GM08714 (cell line): ENCODE data around the gene METTL25B.
"Not testable (repeated sequence)": the region's sequence is repeated elsewhere in the genome, so short reads cannot be mapped to it uniquely, and the experiment has no call there.

Experiments
- H3K4me3 ChIP-seq: fragments of 200-500 bp; sonication (Bioruptor generic); 2 replicates; pipeline ENCODE4 v1.5.1; 2014; ENCODE audit warnings: mild to moderate bottlenecking, low read length, inconsistent platforms
- ZNF274 ChIP-seq: IDR thresholded peaks from 2 replicates; pipeline ENCODE4 v1.6.1; 2012; ENCODE audit warnings: mild to moderate bottlenecking, low read depth, low read length

The METTL25B gene

GRCh38 chr1:156752843-156753482 lies 24.7 kb downstream of the METTL25B start:
- H3K4me3 ChIP-seq, result peak overlapping the region; percentile 78
- TF ChIP-seq ZNF274, result no peak

- no peak overlapping the region for H3K4me3 ChIP-seq
- TF ChIP-seq ZNF274, result no peak
Observed at GRCh38 chr1:156754219-156754618, 25.9 kb downstream of the METTL25B start.

- H3K4me3 ChIP-seq, result no peak overlapping the region
- no peak for TF ChIP-seq ZNF274
Observed at GRCh38 chr1:156755527-156755950, 27.3 kb downstream of the METTL25B start.

- H3K4me3 ChIP-seq, result no peak overlapping the region
- TF ChIP-seq ZNF274, result no peak
Observed at GRCh38 chr1:156756355-156756754, 28.1 kb downstream of the METTL25B start.

- H3K4me3 ChIP-seq, result not testable (repeated sequence)
Observed at GRCh38 chr1:156757572-156758253, 29.4 kb downstream of the METTL25B start.

GRCh38 chr1:156760092-156760795 lies 32.0 kb downstream of the METTL25B start:
- no peak overlapping the region for H3K4me3 ChIP-seq
- no peak for TF ChIP-seq ZNF274

GRCh38 chr1:156760796-156761104 lies 32.5 kb downstream of the METTL25B start:
- no peak overlapping the region for H3K4me3 ChIP-seq
- TF ChIP-seq ZNF274, result no peak

GRCh38 chr1:156765136-156765535 lies 36.9 kb downstream of the METTL25B start:
- not testable (repeated sequence) for H3K4me3 ChIP-seq

- H3K4me3 ChIP-seq, result peak overlapping the region; percentile 82; the same call in 1 of the 2 replicates
Observed at GRCh38 chr1:156765666-156766065, 37.4 kb downstream of the METTL25B start.

GRCh38 chr1:156766298-156767100 lies 38.2 kb downstream of the METTL25B start:
- no peak for TF ChIP-seq ZNF274
- peak overlapping the region; percentile 82 for H3K4me3 ChIP-seq

More at GRCh38 chr1:156765666-156766065, 37.4 kb downstream of the METTL25B start:
- TF ChIP-seq ZNF274, result no peak

GRCh38 chr1:156767101-156767878 lies 39.0 kb downstream of the METTL25B start, which contains the start of gene PRCC:
Gene PRCC, plus strand, starts transcription at chr1:156767535. Its CDS starts 237 bp downstream, at chr1:156767772.
- no peak for TF ChIP-seq ZNF274
- H3K4me3 ChIP-seq, result peak within 1 kb of the TSS; percentile 84

- H3K4me3 ChIP-seq, result peak overlapping the region; percentile 84
- TF ChIP-seq ZNF274, result no peak
Observed at GRCh38 chr1:156767879-156768604, 39.8 kb downstream of the METTL25B start.
